H1 (cell line): Measurements from ENCODE around the gene CTU1. TPM values are rescaled to one million over a fixed set of nuclear protein-coding genes. Genes with fewer than 3 reads are reported as not detected.

Experiments
- CTCF ChIA-PET: fragments of 300-600 bp; sonication (Branson Sonifier 250); formaldehyde crosslinking; loops from one replicate; lab custom pipeline; 2021; ENCODE audit not compliant: partially characterized antibody; lab: Charles Lee
- POLR2A ChIA-PET: fragments of 300-600 bp; sonication (Branson Sonifier 250); formaldehyde crosslinking; loops from one replicate; lab custom pipeline; 2021; ENCODE audit warnings: inconsistent platforms; ENCODE audit not compliant: partially characterized antibody; lab: Charles Lee
- DNase-seq, 2 experiments: peaks; one replicate each; pipeline versions ENCODE4 v3.0.0 to v3.0.0-alpha.2; 2010 to 2022; ENCODE audit warnings: low spot score in 2 of 2, low read depth in 1 of 2, mixed read lengths in 1 of 2
- FAIRE-seq: peaks from 2 replicates; lab custom pipeline; 2011; peaks lifted over from hg19 to GRCh38; lab: Jason Lieb, UNC
- H2AFZ ChIP-seq: 2 replicates; pipeline ENCODE4 v1.8.1; 2012; ENCODE audit warnings: low read length, inconsistent platforms
- H2AK5ac ChIP-seq: 2 replicates; pipeline ENCODE4 v1.6.1; 2013; ENCODE audit warnings: low read depth, low read length
- H2BK120ac ChIP-seq: replicated peaks from 2 replicates; pipeline ENCODE3; 2013; ENCODE audit warnings: low read depth, low read length, inconsistent platforms
- H2BK12ac ChIP-seq: 2 replicates; pipeline ENCODE4 v1.6.1; 2013; ENCODE audit warnings: low read depth, low read length
- H2BK15ac ChIP-seq: 2 replicates; pipeline ENCODE4 v1.6.1; 2013; ENCODE audit warnings: low read length
- H2BK20ac ChIP-seq: 2 replicates; pipeline ENCODE4 v1.6.1; 2013; ENCODE audit warnings: low read length
- H2BK5ac ChIP-seq: 2 replicates; pipeline ENCODE4 v1.6.1; 2013; ENCODE audit warnings: low read depth, low read length
- H3K14ac ChIP-seq: 2 replicates; pipeline ENCODE4 v1.6.1; 2013; ENCODE audit warnings: inconsistent platforms; ENCODE audit not compliant: insufficient read length
- H3K18ac ChIP-seq: 2 replicates; pipeline ENCODE4 v1.6.1; 2013; ENCODE audit warnings: low read length; ENCODE audit errors: extremely low read depth
- H3K23ac ChIP-seq: 2 replicates; pipeline ENCODE4 v1.6.1; 2013; ENCODE audit warnings: inconsistent platforms; ENCODE audit not compliant: insufficient read length
- H3K23me2 ChIP-seq: 2 replicates; pipeline ENCODE4 v1.6.1; 2013; ENCODE audit warnings: low read depth, low read length
- H3K27ac ChIP-seq: 2 replicates; pipeline ENCODE4 v1.6.1; 2011; ENCODE audit warnings: low read depth, low read length, inconsistent platforms
- H3K27me3 ChIP-seq, 4 experiments: replicated peaks in 1 of 4; 1 replicate in 1 of 4; 2 replicates in 3 of 4; pipeline versions ENCODE4 v1.6.1 to v1.8.1; 2011 to 2013; ENCODE audit warnings: low read length in 3 of 4, mild to moderate bottlenecking in 3 of 4, inconsistent platforms in 2 of 4, mixed read lengths in 2 of 4, moderate library complexity in 1 of 4; ENCODE audit not compliant: control insufficient read depth in 3 of 4, insufficient read depth in 3 of 4; ENCODE audit errors: extremely low read depth in 1 of 4
- H3K36me3 ChIP-seq, 4 experiments: 2 replicates each; pipeline versions ENCODE4 v1.6.1 to v1.8.1; 2011 to 2013; ENCODE audit warnings: mild to moderate bottlenecking in 4 of 4, low read length in 3 of 4, moderate library complexity in 2 of 4, control low read depth in 1 of 4, inconsistent platforms in 1 of 4; ENCODE audit not compliant: insufficient read depth in 4 of 4, control insufficient read depth in 2 of 4
- H3K4ac ChIP-seq: replicated peaks from 2 replicates; pipeline ENCODE3; 2013; ENCODE audit warnings: low read length, low read depth, mixed read lengths, inconsistent platforms; ENCODE audit not compliant: insufficient read length
- H3K4me1 ChIP-seq, 4 experiments: replicated peaks in 1 of 4; 1 replicate in 1 of 4; 2 replicates in 3 of 4; pipeline versions ENCODE4 v1.6.1 to v1.8.1; 2011 to 2013; ENCODE audit warnings: low read length in 3 of 4, inconsistent platforms in 2 of 4, mixed read lengths in 1 of 4; ENCODE audit not compliant: insufficient read depth in 4 of 4, control insufficient read depth in 3 of 4
- H3K4me2 ChIP-seq, 2 experiments: 2 replicates each; pipeline versions ENCODE4 v1.6.1 to v1.8.1; 2011 to 2013; ENCODE audit warnings: low read depth in 2 of 2, low read length in 2 of 2, control low read depth in 1 of 2, inconsistent platforms in 1 of 2, mild to moderate bottlenecking in 1 of 2; ENCODE audit not compliant: insufficient read depth in 1 of 2
- H3K4me3 ChIP-seq, 4 experiments: fragments of 200-600, 300-600 bp in 1 of 4; sonication (generic), shearing (Covaris generic), sonication (Bioruptor Twin) in 1 of 4; 2 replicates each; pipeline versions ENCODE4 v1.5.1 to v1.8.1; 2011 to 2016; ENCODE audit warnings: low read length in 4 of 4, low read depth in 3 of 4, control low read depth in 2 of 4, inconsistent platforms in 2 of 4, mild to moderate bottlenecking in 2 of 4, mixed read lengths in 1 of 4, moderate library complexity in 1 of 4; ENCODE audit not compliant: insufficient read depth in 2 of 4; ENCODE audit errors: extremely low read depth in 1 of 4
- H3K56ac ChIP-seq: replicated peaks from 2 replicates; pipeline ENCODE3; 2013; ENCODE audit warnings: low read depth, mild to moderate bottlenecking, mixed read lengths, low read length, inconsistent platforms; ENCODE audit not compliant: insufficient read length
- H3K79me1 ChIP-seq: 2 replicates; pipeline ENCODE4 v1.6.1; 2013; ENCODE audit warnings: low read depth, low read length, control low read depth
- H3K79me2 ChIP-seq, 2 experiments: 2 replicates each; pipeline versions ENCODE4 v1.6.1 to v1.8.1; 2012 to 2013; ENCODE audit warnings: low read length in 2 of 2, mild to moderate bottlenecking in 2 of 2, inconsistent platforms in 1 of 2; ENCODE audit not compliant: insufficient read depth in 2 of 2, control insufficient read depth in 1 of 2
- H3K9ac ChIP-seq, 4 experiments: replicated peaks in 1 of 4; 1 replicate in 1 of 4; 2 replicates in 3 of 4; pipeline versions ENCODE4 v1.6.1 to v1.8.1; 2011 to 2013; ENCODE audit warnings: low read depth in 3 of 4, low read length in 3 of 4, control low read depth in 2 of 4, mild to moderate bottlenecking in 2 of 4, moderate library complexity in 2 of 4, inconsistent platforms in 1 of 4; ENCODE audit errors: extremely low read depth in 1 of 4
- H3K9me3 ChIP-seq, 2 experiments: 2 replicates each; pipeline versions ENCODE4 v1.6.1 to v1.8.1; 2012 to 2013; ENCODE audit warnings: mild to moderate bottlenecking in 2 of 2, moderate library complexity in 2 of 2, control low read depth in 1 of 2, inconsistent platforms in 1 of 2, low read depth in 1 of 2, low read length in 1 of 2, mixed read lengths in 1 of 2; ENCODE audit not compliant: insufficient read depth in 2 of 2
- H4K20me1 ChIP-seq, 2 experiments: replicated peaks in 1 of 2; 2 replicates each; pipeline versions ENCODE3 to v1.8.1; 2011 to 2013; ENCODE audit warnings: inconsistent platforms in 2 of 2, low read length in 2 of 2, mild to moderate bottlenecking in 1 of 2; ENCODE audit not compliant: insufficient read depth in 2 of 2, control insufficient read depth in 1 of 2
- H4K5ac ChIP-seq: 2 replicates; pipeline ENCODE4 v1.6.1; 2013; ENCODE audit warnings: low read length, low read depth, mixed read lengths, inconsistent platforms; ENCODE audit not compliant: insufficient read length
- H4K8ac ChIP-seq: 2 replicates; pipeline ENCODE4 v1.8.0; 2013; ENCODE audit warnings: mild to moderate bottlenecking, moderate library complexity, low read length, inconsistent platforms; ENCODE audit not compliant: insufficient read depth; ENCODE audit errors: extremely low read depth
- H4K91ac ChIP-seq: replicated peaks from 2 replicates; pipeline ENCODE3; 2013; ENCODE audit warnings: low read length, mixed read lengths, inconsistent platforms; ENCODE audit not compliant: insufficient read length
- BACH1 ChIP-seq: IDR thresholded peaks from 2 replicates; pipeline ENCODE4 v1.6.1; 2012; ENCODE audit warnings: low read length, improper control_type of control experiment
- CBX8 ChIP-seq: fragments of 300-800, 300-1000 bp; sonication (generic); IDR thresholded peaks from 2 replicates; pipeline ENCODE4 v1.7.1; 2016; ENCODE audit warnings: low read depth, low read length, borderline replicate concordance
- EZH2 ChIP-seq: fragments of 200-600 bp; sonication (generic); IDR thresholded peaks from 2 replicates; pipeline ENCODE4 v1.7.1; 2012; ENCODE audit warnings: low read depth, mild to moderate bottlenecking, moderate library complexity, low read length, inconsistent platforms; ENCODE audit not compliant: severe bottlenecking
- FOSL1 ChIP-seq: IDR thresholded peaks from 2 replicates; pipeline ENCODE4 v1.6.1; 2011; ENCODE audit warnings: mild to moderate bottlenecking, low read depth, low read length, moderate library complexity; ENCODE audit not compliant: insufficient read depth
- GTF2F1 ChIP-seq: IDR thresholded peaks from 2 replicates; pipeline ENCODE4 v1.6.1; 2012; ENCODE audit warnings: low read depth, low read length, improper control_type of control experiment, borderline replicate concordance
- POLR2A ChIP-seq, 2 experiments: IDR thresholded peaks; 1 replicate in 1 of 2; 2 replicates in 1 of 2; pipeline ENCODE4 v1.6.1; 2011; ENCODE audit warnings: low read depth in 2 of 2, low read length in 2 of 2, mild to moderate bottlenecking in 2 of 2; ENCODE audit errors: control extremely low read depth in 1 of 2
- POLR2AphosphoS5 ChIP-seq: IDR thresholded peaks from 2 replicates; pipeline ENCODE4 v1.6.1; 2011; ENCODE audit warnings: low read depth, low read length
- RFX5 ChIP-seq: IDR thresholded peaks from 2 replicates; pipeline ENCODE4 v1.6.1; 2011; ENCODE audit warnings: low read depth, low read length, improper control_type of control experiment, borderline replicate concordance
- RXRA ChIP-seq: IDR thresholded peaks from 2 replicates; pipeline ENCODE4 v1.6.1; 2011; ENCODE audit warnings: low read depth, mild to moderate bottlenecking, low read length, moderate library complexity; ENCODE audit not compliant: insufficient read depth
- SAP30 ChIP-seq: fragments of 300-600 bp; sonication (generic); IDR thresholded peaks from 2 replicates; pipeline ENCODE4 v1.7.1; 2012; ENCODE audit warnings: low read length, moderate library complexity, mild to moderate bottlenecking, inconsistent platforms; ENCODE audit not compliant: insufficient read depth, insufficient replicate concordance
- WGBS, 2 experiments: shearing (Covaris generic) in 1 of 2; methylation state at CpG; one replicate each; pipeline versions ENCODE4 v1.1.6 to v1.1.7; 2013 to 2015; ENCODE audit warnings: low lambda C conversion rate in 2 of 2, mixed read lengths in 2 of 2, inconsistent platforms in 1 of 2, low coverage in 1 of 2, missing lambda C conversion rate in 1 of 2; ENCODE audit not compliant: insufficient replicate concordance in 2 of 2, insufficient coverage in 1 of 2, insufficient read length in 1 of 2; ENCODE audit errors: extremely low coverage in 1 of 2, missing lambda C conversion rate in 1 of 2; 5-methylcytosine and 5-hydroxymethylcytosine counted together
- polyA plus RNA-seq, 7 experiments: library from polyadenylated mRNA; depleted of rRNA in 3 of 7; stranded (reverse) in 5 of 7; unstranded in 2 of 7; fragments of >200 nt in 5 of 7; fragments of 200-250 nt in 2 of 7; gene quantifications; 1 replicate in 5 of 7; 2 replicates in 1 of 7; 4 replicates in 1 of 7; pipeline versions ENCODE4 v1.2.1 to v1.2.3, GENCODE V29; 2011 to 2013; ENCODE audit warnings: missing spikeins in 2 of 7, mixed read lengths in 2 of 7
- total RNA-seq: library from RNA; stranded (reverse); fragmentation: NEBNext Ultra II Directional; extraction: Animal tissue kit (Norgen Biotek cat#: 25700); gene quantifications from 2 replicates; pipeline ENCODE4 v1.2.1, GENCODE V29; 2021
- TF ChIP-seq, protein P1 (sequence below): IDR thresholded peaks from 2 replicates; pipeline ENCODE4 v1.6.1; 2012; ENCODE audit warnings: inconsistent platforms
- TF ChIP-seq, protein P2 (sequence below): IDR thresholded peaks from 2 replicates; pipeline ENCODE4 v1.6.1; 2011; ENCODE audit warnings: low read length, improper control_type of control experiment

The CTU1 gene
- total and polyA plus RNA-seq, 2 of the 8 experiments (the other 6 are each of a cell fraction or from before 2014, with no cell fraction given): 4.6 to 7.2 TPM

DNA sequence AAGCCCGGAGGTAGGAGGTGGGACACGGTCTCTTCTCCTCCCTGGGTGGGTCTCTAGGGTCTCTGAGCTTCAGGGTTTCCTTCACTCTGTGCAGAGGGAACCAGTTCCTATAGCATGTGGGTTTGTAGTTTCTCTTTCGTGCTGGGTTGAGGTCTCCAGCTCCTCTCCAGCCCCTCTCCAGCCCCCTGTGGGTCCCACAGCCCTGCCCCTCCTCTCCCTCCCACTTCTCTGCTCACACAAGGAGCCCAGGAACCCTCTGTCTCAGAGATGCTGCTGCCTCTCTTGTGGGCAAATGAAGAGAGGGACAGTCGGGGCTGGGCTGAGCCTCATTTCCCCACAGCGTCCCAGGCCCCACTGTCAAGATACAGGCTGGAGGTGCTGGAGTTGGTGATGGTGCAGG, 35.3 kb upstream of the CTU1 start:
- no peak for DNase-seq
- Histone ChIP-seq H3K4ac (no peak overlapping the region), H2BK120ac (no peak overlapping the region), H3K56ac (no peak overlapping the region), H3K9ac (no peak overlapping the region), H3K79me1 (no peaks in the 10 kb centered on the region), H3K27me3 (no peaks in the 10 kb centered on the region), H3K23me2 (no peaks in the 10 kb centered on the region), H2BK12ac (no peak overlapping the region), H4K8ac (no peak overlapping the region), H3K18ac (no peak overlapping the region), H2BK5ac (no peak overlapping the region), H3K23ac (no peak overlapping the region), H4K5ac (no peak overlapping the region), H2BK20ac (no peak overlapping the region), H2BK15ac (no peak overlapping the region), H3K79me2 (no peaks in the 10 kb centered on the region), H3K4me3 (no peak overlapping the region), H2AFZ (no peak overlapping the region), H3K4me2 (no peak overlapping the region), H3K14ac (no peak overlapping the region), H4K91ac (no peak overlapping the region), H3K27ac (no peak overlapping the region), H3K36me3 (no peaks in the 10 kb centered on the region), H4K20me1 (no peaks in the 10 kb centered on the region), H3K4me1 (peaks cover 4 to 14% (median 8%) of the 10 kb centered on the region in 4 experiments; a peak in 5 of 7 replicates), H3K9me3 (no peaks in the 10 kb centered on the region), H2AK5ac (no peak overlapping the region)
- 65% methylated on average over 2 of the region's 5 CpGs; no CpG with 5 or more reads in 1 of the 2 experiments for WGBS, 2 experiments
- FAIRE-seq: no peak
- CTCF ChIA-PET: interaction anchor here (6.9 kb wide), 1 partner anchor 14 kb away, joined by 62 read pairs; no protein-coding TSS in a partner anchor
- POLR2A ChIA-PET: no interaction called here
- TF ChIP-seq FOSL1 (no peak), RFX5 (no peak), POLR2A (IDR thresholded peaks at IDR 0.05; ENCODE audit: control extremely low read depth in 1 of 2, low read depth in 2 of 2, low read length in 2 of 2) (no peak), CBX8 (no peak), POLR2AphosphoS5 (no peak), RXRA (no peak), EZH2 (no peak), GTF2F1 (no peak), SAP30 (no peak), BACH1 (no peak)
- TF ChIP-seq, protein P1, sequence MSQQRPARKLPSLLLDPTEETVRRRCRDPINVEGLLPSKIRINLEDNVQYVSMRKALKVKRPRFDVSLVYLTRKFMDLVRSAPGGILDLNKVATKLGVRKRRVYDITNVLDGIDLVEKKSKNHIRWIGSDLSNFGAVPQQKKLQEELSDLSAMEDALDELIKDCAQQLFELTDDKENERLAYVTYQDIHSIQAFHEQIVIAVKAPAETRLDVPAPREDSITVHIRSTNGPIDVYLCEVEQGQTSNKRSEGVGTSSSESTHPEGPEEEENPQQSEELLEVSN: no peak
- TF ChIP-seq, protein P2, sequence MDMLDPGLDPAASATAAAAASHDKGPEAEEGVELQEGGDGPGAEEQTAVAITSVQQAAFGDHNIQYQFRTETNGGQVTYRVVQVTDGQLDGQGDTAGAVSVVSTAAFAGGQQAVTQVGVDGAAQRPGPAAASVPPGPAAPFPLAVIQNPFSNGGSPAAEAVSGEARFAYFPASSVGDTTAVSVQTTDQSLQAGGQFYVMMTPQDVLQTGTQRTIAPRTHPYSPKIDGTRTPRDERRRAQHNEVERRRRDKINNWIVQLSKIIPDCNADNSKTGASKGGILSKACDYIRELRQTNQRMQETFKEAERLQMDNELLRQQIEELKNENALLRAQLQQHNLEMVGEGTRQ: no peak
